ENCODE data around the gene FNDC10.

Gene FNDC10

DNA sequence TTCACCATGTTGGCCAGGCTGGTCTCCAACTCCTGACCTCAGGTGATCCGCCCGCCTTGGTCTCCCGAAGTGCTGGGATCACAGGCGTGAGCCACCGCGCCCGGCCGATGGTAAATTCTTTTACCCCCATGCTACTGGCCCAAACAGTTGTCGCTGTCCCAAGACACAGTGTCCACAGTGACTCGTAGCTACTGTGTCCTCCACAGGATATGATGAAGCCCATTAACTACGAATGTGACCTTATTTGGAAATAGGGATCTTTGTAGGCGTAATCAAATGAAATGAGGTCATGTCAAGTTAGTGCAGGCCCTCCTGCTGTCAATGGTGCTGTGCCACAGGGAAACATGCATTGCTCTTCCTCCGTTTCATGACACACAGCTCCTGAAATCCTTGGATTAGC is 8.5 kb downstream of the FNDC10 start:
- H3K36me3 ChIP-seq: no peaks in the 10 kb centered on the region
- TF ChIP-seq, protein P1, sequence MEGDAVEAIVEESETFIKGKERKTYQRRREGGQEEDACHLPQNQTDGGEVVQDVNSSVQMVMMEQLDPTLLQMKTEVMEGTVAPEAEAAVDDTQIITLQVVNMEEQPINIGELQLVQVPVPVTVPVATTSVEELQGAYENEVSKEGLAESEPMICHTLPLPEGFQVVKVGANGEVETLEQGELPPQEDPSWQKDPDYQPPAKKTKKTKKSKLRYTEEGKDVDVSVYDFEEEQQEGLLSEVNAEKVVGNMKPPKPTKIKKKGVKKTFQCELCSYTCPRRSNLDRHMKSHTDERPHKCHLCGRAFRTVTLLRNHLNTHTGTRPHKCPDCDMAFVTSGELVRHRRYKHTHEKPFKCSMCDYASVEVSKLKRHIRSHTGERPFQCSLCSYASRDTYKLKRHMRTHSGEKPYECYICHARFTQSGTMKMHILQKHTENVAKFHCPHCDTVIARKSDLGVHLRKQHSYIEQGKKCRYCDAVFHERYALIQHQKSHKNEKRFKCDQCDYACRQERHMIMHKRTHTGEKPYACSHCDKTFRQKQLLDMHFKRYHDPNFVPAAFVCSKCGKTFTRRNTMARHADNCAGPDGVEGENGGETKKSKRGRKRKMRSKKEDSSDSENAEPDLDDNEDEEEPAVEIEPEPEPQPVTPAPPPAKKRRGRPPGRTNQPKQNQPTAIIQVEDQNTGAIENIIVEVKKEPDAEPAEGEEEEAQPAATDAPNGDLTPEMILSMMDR (IDR thresholded peaks at IDR 0.05; ENCODE audit: low read depth, low read length): no peak
- peaks cover 4% of the 10 kb centered on the region for H3K27me3 ChIP-seq
- no peak overlapping the region for H3K4me3 ChIP-seq (ENCODE audit: low read depth, low read length)
- no peaks in the 10 kb centered on the region for H3K9me3 ChIP-seq
- DNase-seq: no peak
- no peaks in the 10 kb centered on the region for H3K4me1 ChIP-seq

DNA sequence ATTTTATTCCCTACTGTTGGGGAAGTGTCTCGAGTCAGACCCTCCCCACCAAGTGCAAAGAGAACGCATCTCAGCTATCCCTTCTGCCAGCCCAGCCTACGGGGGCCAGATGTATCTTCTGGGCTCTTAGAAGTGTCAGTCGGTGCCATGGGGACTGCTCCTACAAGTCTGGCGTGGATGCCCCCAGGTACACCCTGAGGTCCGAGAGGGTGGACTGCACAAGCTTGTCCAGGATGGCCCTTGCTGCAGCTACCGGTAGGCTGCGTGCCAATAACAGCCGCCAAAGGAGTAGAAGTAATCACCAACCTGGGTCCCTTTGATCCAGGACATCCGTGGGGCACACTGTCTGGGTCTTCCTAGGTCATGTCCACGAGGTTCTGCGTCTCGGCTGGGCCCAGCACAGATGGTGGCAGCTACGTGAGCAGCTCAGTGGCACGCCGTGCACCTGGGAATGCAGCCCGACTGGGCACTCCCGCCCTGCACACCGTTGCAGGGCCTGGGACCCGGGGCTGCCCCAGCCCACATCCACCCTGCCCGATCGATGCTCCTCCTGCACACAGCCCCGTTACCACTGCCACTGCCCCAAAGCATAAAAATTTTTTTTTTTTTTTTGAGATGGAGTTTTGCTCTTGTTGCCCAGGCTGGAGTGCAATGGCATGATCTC is 16.5 kb downstream of the FNDC10 start:
- Histone ChIP-seq H3K9me3 (no peaks in the 10 kb centered on the region), H3K4me1 (no peaks in the 10 kb centered on the region), H3K4me3 (ENCODE audit: low read depth, low read length) (no peak overlapping the region), H3K27me3 (peaks cover 67% of the 10 kb centered on the region), H3K36me3 (no peaks in the 10 kb centered on the region)
- TF ChIP-seq, protein P1 (IDR thresholded peaks at IDR 0.05; ENCODE audit: low read depth, low read length): no peak
- no peak for DNase-seq

DNA sequence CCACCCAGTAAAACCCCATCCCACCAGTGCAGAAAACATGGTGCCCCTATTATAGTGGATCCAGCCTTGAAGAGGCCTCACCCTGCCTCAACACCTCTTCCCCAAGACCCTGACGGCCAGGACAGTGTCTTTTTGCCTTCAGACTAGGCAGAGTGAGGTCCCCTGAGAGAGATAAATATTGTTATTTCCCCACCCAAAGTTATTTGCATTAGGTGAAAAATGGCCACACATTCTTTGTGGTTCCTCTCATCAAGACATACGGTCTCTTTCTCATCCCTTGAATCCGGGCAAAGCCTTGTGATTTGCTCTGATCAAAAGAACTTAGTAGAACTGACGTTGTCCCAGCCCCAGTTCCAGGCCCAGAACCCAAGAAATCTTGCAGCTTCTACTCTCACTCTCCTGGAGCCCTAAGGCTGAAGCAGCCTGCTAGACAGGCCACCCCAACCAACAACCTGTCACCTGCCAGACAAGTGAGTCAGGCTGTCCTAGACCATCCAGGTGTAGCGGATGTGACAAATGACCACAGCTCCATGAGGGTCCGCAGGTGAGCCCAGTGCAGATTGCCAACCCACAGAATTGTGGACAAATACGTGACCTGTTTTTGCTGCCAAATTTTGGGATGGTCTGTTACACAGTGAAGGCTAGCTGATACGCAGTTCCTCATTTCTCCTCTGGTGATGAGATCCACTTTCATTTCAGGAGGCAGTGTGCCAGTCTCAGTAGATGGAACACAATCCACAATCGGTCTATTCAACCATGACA is 17.2 kb downstream of the FNDC10 start:
- Histone ChIP-seq H3K4me1 (no peaks in the 10 kb centered on the region), H3K9me3 (no peaks in the 10 kb centered on the region), H3K27me3 (peaks cover 68% of the 10 kb centered on the region), H3K4me3 (ENCODE audit: low read depth, low read length) (no peak overlapping the region), H3K36me3 (no peaks in the 10 kb centered on the region)
- DNase-seq: no peak
- TF ChIP-seq, protein P1 (IDR thresholded peaks at IDR 0.05; ENCODE audit: low read depth, low read length): no peak

DNA sequence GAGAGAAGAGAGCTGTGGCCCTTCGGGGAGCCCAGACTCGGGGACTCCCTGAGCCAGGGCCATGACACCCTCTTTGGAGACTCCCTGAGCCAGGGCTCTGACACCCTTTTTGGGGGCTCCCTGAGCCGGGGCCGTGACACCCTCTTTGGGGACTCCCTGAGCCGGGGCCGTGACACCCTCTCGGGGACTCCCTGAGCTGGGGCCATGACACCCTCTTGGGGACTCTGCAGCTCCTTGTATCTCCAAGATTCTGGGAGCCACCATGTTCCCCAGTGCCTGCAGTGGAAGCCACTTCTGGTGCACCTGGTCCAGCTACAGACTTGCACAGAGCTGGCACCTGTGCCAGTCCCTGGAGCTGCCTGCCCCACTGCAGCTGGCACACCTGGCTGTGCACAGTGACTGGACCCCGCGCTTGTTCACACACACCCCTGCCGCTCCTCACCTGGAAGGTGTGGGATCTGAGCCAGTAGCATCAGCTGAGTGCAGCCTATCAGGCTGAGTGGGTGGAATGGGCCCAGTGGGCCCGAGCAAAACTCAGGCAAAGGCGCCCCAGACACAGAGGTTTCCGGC is 21.5 kb downstream of the FNDC10 start:
- Histone ChIP-seq H3K36me3 (peaks cover 5% of the 10 kb centered on the region), H3K4me3 (ENCODE audit: low read depth, low read length) (no peak overlapping the region), H3K9me3 (no peaks in the 10 kb centered on the region), H3K4me1 (peaks cover 5% of the 10 kb centered on the region; the same call in 1 of the 2 replicates), H3K27me3 (peaks cover 51% of the 10 kb centered on the region)
- DNase-seq: no peak
- TF ChIP-seq, protein P1 (IDR thresholded peaks at IDR 0.05; ENCODE audit: low read depth, low read length): no peak

DNA sequence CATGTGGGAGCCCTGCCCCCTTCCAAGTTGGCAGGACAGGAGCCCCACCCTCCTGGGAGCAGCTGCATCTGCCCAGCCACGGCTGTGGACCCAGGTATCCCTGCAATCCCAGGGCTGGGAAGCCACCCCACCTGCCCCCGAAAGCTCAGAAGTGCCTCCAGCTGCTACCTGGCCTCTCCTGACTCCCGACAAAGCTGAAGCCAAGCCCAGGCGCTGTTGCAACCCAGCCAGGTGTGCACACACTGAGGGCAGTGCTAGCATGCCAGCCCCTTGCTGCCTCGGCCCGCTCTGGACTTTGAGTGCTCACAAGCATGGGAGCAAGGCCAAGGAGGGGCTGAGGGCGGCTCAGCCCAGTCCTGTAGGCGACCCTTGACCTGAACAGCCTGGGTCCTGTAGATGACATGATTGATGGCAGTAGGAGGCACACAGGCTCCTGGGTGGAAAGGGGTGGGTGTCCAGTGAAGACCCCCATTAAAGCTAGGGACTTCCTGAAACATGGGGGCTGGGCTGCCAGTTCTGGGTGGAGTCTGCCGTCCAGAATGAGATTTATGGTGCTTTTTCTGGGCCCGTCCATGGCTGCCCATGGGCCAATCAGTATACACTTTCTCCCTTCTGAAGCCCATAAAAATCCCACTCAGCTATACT is 22.4 kb downstream of the FNDC10 start:
- Histone ChIP-seq H3K27me3 (peaks cover 41% of the 10 kb centered on the region), H3K4me3 (ENCODE audit: low read depth, low read length) (no peak overlapping the region), H3K4me1 (peaks cover 5% of the 10 kb centered on the region; the same call in 1 of the 2 replicates), H3K9me3 (no peaks in the 10 kb centered on the region), H3K36me3 (peaks cover 5% of the 10 kb centered on the region)
- TF ChIP-seq, protein P1 (IDR thresholded peaks at IDR 0.05; ENCODE audit: low read depth, low read length): no peak
- DNase-seq: no peak
